Gastrocnemius medialis (tissue), 4 donors: ENCODE data around the gene APBB2. TPM values are rescaled to one million over a fixed set of nuclear protein-coding genes. Genes with fewer than 3 reads are reported as not detected.

Source experiments
- ATAC-seq, 2 donors: fragments of 150-250 bp; one replicate each; pipeline ENCODE4 v1.9.1; 2016
- DNase-seq, 2 donors: peaks; one replicate each; pipeline ENCODE4 v3.0.0-alpha.2; 2019
- H3K27ac ChIP-seq, 4 donors: fragments of 200-600 bp; sonication (generic); 1 replicate in 1 of 4; 2 replicates in 3 of 4; pipeline ENCODE4 v1.5.1; 2016 to 2018; ENCODE audit warnings: mild to moderate bottlenecking in 2 of 4, moderate library complexity in 1 of 4
- H3K27me3 ChIP-seq, 3 donors: fragments of 200-600 bp; sonication (generic) in 2 of 3; 1 replicate in 1 of 3; 2 replicates in 2 of 3; pipeline versions ENCODE4 v1.5.1 to v1.6.0; 2016 to 2019; ENCODE audit warnings: mild to moderate bottlenecking in 1 of 3, moderate library complexity in 1 of 3
- H3K36me3 ChIP-seq, 2 donors: fragments of 200-600 bp; sonication (generic) in 1 of 2; one replicate each; pipeline ENCODE4 v1.5.1; 2017 to 2018
- H3K4me1 ChIP-seq, 2 donors: fragments of 200-600 bp; sonication (generic) in 1 of 2; one replicate each; pipeline ENCODE4 v1.5.1; 2016 to 2017; ENCODE audit warnings: mild to moderate bottlenecking in 2 of 2
- H3K4me3 ChIP-seq, 4 donors: fragments of 200-600 bp; sonication (generic) in 3 of 4; 1 replicate in 1 of 4; 2 replicates in 3 of 4; pipeline ENCODE4 v1.5.1; 2016 to 2019; ENCODE audit warnings: mild to moderate bottlenecking in 2 of 4
- H3K9me3 ChIP-seq, 3 donors: fragments of 200-600 bp; sonication (generic) in 2 of 3; 1 replicate in 1 of 3; 2 replicates in 2 of 3; pipeline ENCODE4 v1.5.1; 2016 to 2019
- CTCF ChIP-seq, 5 experiments: fragments of 450-650 bp in 3 of 5; fragments of 200-600 bp in 2 of 5; sonication (generic) in 2 of 5; IDR thresholded peaks in 4 of 5; conservative IDR thresholded peaks in 1 of 5; 1 replicate in 4 of 5; 2 replicates in 1 of 5; pipeline ENCODE4 v1.5.1; 2016 to 2019; ENCODE audit warnings: antibody characterized with exemption in 5 of 5, mild to moderate bottlenecking in 3 of 5, moderate library complexity in 3 of 5
- POLR2A ChIP-seq, 2 donors: fragments of 450-650 bp; IDR thresholded peaks; one replicate each; pipeline ENCODE4 v1.6.1; 2017; ENCODE audit warnings: antibody characterized with exemption in 2 of 2, mild to moderate bottlenecking in 2 of 2, moderate library complexity in 2 of 2
- in situ Hi-C, 4 donors: fragments of 200-750 bp; cut with MboI; loops; one replicate each; pipeline versions ENCODE4 v1.15.0 to v1.8.0; 2017; ENCODE audit warnings: low sequenced_read_pairs in 4 of 4
- intact Hi-C: fragments of 100-400 bp; cut with DNase I; formaldehyde crosslinking; loops from one replicate; pipeline ENCODE4 v1.15.1; 2023; ENCODE audit warnings: low total_unique reads
- total RNA-seq, 4 donors: library from RNA; depleted of rRNA; stranded (reverse); fragments of >200 nt; gene quantifications; one replicate each; pipeline versions ENCODE4 v1.1.0 to v1.2.3, GENCODE V29; 2016

The APBB2 gene
- total RNA-seq, 4 donors from 2014 or later: 14.3 to 20.5 (median 14.5) TPM

- in situ Hi-C loops (no loop called here), intact Hi-C loops (no loop called here)
- no peaks in the 10 kb centered on the region for H3K27me3 ChIP-seq
- peaks cover 7 to 16% of the 10 kb centered on the region in 2 donors for H3K4me1 ChIP-seq
- H3K4me3 ChIP-seq: no peak overlapping the region
- no peak for DNase-seq
- peak overlapping the region in 1 of 4 donors; percentile 74 for H3K27ac ChIP-seq
- no peaks in the 10 kb centered on the region for H3K36me3 ChIP-seq
- ATAC-seq: no peak
- no peaks in the 10 kb centered on the region for H3K9me3 ChIP-seq
- TF ChIP-seq POLR2A (IDR thresholded peaks at IDR 0.05) (no peak), CTCF (IDR thresholded peaks at IDR 0.05 in 4 of 5, conservative IDR thresholded peaks at IDR 0.05 in 1 of 5) (no peak)
These were observed 122.2 kb downstream of the APBB2 start for GRCh38 chr4:41092128-41092527.

- Histone ChIP-seq H3K4me3 (no peak overlapping the region), H3K9me3 (no peaks in the 10 kb centered on the region), H3K27me3 (no peaks in the 10 kb centered on the region), H3K27ac (no peak overlapping the region), H3K36me3 (no peaks in the 10 kb centered on the region), H3K4me1 (no peaks in the 10 kb centered on the region)
- in situ Hi-C loops (no loop called here), intact Hi-C loops (no loop called here)
- TF ChIP-seq POLR2A (IDR thresholded peaks at IDR 0.05) (no peak), CTCF (IDR thresholded peaks at IDR 0.05 in 4 of 5, conservative IDR thresholded peaks at IDR 0.05 in 1 of 5) (no peak)
- no peak for DNase-seq
- ATAC-seq: peak; percentile 72 to 75
These were observed 132.5 kb downstream of the APBB2 start for GRCh38 chr4:41081847-41082246.

DNA sequence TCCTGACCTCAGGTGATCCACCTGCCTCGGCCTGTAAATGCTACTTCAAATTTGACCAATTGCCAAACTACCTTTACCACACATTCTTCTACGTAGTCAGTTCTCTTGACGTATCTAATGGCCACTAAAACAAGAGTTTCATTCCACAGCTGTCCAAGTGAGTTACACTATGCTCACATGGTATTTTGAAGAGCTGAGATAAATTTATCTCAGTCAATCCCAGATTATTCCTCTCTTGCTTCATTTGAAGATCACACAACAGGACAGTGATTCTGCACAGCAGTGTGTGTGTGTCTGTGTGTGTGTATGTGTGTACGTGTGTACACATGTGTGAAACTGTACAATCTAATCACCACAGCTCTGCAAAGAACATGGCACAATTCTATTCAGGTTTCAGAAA is 133.4 kb downstream of the APBB2 start:
- TF ChIP-seq CTCF (IDR thresholded peaks at IDR 0.05 in 4 of 5, conservative IDR thresholded peaks at IDR 0.05 in 1 of 5) (no peak), POLR2A (IDR thresholded peaks at IDR 0.05) (no peak)
- Histone ChIP-seq H3K27me3 (no peaks in the 10 kb centered on the region), H3K27ac (no peak overlapping the region), H3K9me3 (no peaks in the 10 kb centered on the region), H3K4me3 (no peak overlapping the region), H3K36me3 (no peaks in the 10 kb centered on the region), H3K4me1 (no peaks in the 10 kb centered on the region)
- in situ Hi-C loops (no loop called here), intact Hi-C loops (no loop called here)
- peak; percentile 29 to 59 for ATAC-seq
- DNase-seq: no peak

DNA sequence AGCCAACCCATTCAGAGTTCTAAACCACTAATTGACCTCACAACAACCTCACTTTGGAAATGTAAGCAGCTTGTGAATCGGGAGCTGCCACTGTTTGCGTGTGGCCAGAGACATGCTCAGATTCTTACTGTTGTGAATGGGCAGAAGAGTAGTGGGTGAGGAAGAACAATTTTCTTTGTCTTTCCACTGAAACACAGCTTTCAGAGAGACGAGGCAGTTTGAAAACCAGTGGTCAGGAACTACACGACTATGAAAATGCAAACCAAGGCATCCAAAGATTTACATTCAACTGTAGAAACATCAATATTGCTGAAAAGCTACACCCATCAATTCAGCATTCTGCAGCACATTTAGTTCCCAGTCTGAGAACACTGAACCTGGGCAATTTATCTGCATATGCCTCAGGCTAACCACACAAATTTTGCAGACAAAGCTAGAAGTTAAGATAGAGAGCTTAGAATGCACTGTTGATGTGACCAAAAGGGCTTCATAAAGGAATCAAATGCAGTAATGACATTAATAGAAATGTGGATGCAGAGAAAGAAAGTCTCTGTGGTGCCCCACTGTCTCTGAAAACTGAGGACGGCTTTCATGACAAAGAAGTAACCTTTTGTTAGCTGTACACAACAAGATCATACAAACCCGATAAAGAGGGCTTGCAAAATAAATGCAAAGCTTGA is 134.3 kb downstream of the APBB2 start:
- intact Hi-C loops: no loop called here
- Histone ChIP-seq H3K9me3 (no peaks in the 10 kb centered on the region), H3K4me1 (no peaks in the 10 kb centered on the region), H3K36me3 (no peaks in the 10 kb centered on the region), H3K4me3 (no peak overlapping the region), H3K27me3 (no peaks in the 10 kb centered on the region), H3K27ac (no peak overlapping the region)
- DNase-seq (no peak), ATAC-seq (no peak)
- TF ChIP-seq POLR2A (IDR thresholded peaks at IDR 0.05): no peak
- no peak for TF ChIP-seq CTCF (IDR thresholded peaks at IDR 0.05 in 4 of 5, conservative IDR thresholded peaks at IDR 0.05 in 1 of 5)
- in situ Hi-C loops: no loop called here

- H3K4me3 ChIP-seq: no peak overlapping the region
- H3K9me3 ChIP-seq: no peaks in the 10 kb centered on the region
- H3K4me1 ChIP-seq: peaks cover 0 to 3% of the 10 kb centered on the region in 2 donors
- H3K27me3 ChIP-seq: no peaks in the 10 kb centered on the region
- ATAC-seq (peak in 1 of 2 donors; percentile 59), DNase-seq (no peak)
- H3K27ac ChIP-seq: no peak overlapping the region
- in situ Hi-C loops (no loop called here), intact Hi-C loops (no loop called here)
- H3K36me3 ChIP-seq: no peaks in the 10 kb centered on the region
- TF ChIP-seq CTCF (IDR thresholded peaks at IDR 0.05 in 4 of 5, conservative IDR thresholded peaks at IDR 0.05 in 1 of 5) (no peak), POLR2A (IDR thresholded peaks at IDR 0.05) (no peak)
These were observed 136.7 kb downstream of the APBB2 start for GRCh38 chr4:41077628-41078027.
